ENCODE data around the gene CRABP1. TPM values are rescaled to one million over a fixed set of nuclear protein-coding genes. Genes with fewer than 3 reads are reported as not detected.

CRABP1 gene
- total RNA-seq, 1 experiment from 2014 or later, result 0.47 TPM

DNA sequence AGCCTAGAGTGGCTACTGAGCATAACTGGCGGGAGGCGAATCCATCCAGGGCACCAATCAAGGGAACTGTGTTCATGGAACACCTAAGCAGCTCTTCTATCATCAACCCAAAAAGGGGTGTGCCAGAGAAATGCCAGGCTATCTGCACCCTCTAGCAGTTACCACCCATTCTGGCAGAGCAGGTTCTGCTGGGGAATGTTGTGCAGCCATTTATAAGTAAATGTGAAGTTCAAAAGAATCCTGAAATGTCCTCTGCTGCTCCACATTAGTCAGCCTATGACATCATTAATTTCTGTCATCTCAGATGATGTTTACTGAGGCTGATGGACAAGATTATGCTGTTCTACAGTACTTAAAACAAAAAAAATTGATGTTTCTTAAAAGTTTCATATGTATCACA is 48.5 kb upstream of the CRABP1 start:
- no peak for TF ChIP-seq EZH2 (IDR thresholded peaks at IDR 0.05)
- TF ChIP-seq, protein P1, sequence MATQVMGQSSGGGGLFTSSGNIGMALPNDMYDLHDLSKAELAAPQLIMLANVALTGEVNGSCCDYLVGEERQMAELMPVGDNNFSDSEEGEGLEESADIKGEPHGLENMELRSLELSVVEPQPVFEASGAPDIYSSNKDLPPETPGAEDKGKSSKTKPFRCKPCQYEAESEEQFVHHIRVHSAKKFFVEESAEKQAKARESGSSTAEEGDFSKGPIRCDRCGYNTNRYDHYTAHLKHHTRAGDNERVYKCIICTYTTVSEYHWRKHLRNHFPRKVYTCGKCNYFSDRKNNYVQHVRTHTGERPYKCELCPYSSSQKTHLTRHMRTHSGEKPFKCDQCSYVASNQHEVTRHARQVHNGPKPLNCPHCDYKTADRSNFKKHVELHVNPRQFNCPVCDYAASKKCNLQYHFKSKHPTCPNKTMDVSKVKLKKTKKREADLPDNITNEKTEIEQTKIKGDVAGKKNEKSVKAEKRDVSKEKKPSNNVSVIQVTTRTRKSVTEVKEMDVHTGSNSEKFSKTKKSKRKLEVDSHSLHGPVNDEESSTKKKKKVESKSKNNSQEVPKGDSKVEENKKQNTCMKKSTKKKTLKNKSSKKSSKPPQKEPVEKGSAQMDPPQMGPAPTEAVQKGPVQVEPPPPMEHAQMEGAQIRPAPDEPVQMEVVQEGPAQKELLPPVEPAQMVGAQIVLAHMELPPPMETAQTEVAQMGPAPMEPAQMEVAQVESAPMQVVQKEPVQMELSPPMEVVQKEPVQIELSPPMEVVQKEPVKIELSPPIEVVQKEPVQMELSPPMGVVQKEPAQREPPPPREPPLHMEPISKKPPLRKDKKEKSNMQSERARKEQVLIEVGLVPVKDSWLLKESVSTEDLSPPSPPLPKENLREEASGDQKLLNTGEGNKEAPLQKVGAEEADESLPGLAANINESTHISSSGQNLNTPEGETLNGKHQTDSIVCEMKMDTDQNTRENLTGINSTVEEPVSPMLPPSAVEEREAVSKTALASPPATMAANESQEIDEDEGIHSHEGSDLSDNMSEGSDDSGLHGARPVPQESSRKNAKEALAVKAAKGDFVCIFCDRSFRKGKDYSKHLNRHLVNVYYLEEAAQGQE (IDR thresholded peaks at IDR 0.05; ENCODE audit: low read depth), result no peak
- BruUV-seq (replicated peaks), result no TSS peak
- Histone ChIP-seq H3K4me3 (replicated peaks in 1 of 2; ENCODE audit: low read depth in 1 of 2, low read length in 2 of 2) (no peak overlapping the region), H4K20me1 (ENCODE audit: insufficient read depth) (no peaks in the 10 kb centered on the region), H3K9me2 (ENCODE audit: insufficient read depth) (no peaks in the 10 kb centered on the region), H3K4me2 (ENCODE audit: low read length) (no peak overlapping the region), H3K79me2 (ENCODE audit: insufficient read depth, low read length) (peaks cover 18% of the 10 kb centered on the region), H3K27ac (ENCODE audit: low read depth, low read length) (no peak overlapping the region), H2AFZ (ENCODE audit: low read depth, low read length, poor library complexity, severe bottlenecking) (no peak overlapping the region), H3K27me3 (ENCODE audit: insufficient read depth, low read length) (no peaks in the 10 kb centered on the region), H3K4me1 (ENCODE audit: control insufficient read depth in 1 of 2, insufficient read depth in 2 of 2, low read length in 2 of 2) (no peaks in the 10 kb centered on the region), H3K9ac (ENCODE audit: low read length) (no peak overlapping the region), H3K9me3 (ENCODE audit: control insufficient read depth in 1 of 2, insufficient read depth in 1 of 2, low read depth in 1 of 2, low read length in 2 of 2) (no peaks in the 10 kb centered on the region), H3K36me3 (ENCODE audit: control insufficient read depth in 1 of 2, insufficient read depth in 2 of 2, low read length in 2 of 2) (peaks cover 15 to 18% of the 10 kb centered on the region in 2 experiments; a peak in 3 of 4 replicates)
- intact Hi-C loops (cut with micrococcal nuclease), result no loop called here
- DNase-seq (ENCODE audit: low read depth, low spot score), result no peak
- ChIA-PET RAD21 (ENCODE audit: low non-redundant PET in 1 of 2, low total read pairs in 2 of 2, uncharacterized antibody in 2 of 2, unreplicated experiment in 2 of 2) (no interaction called here), CTCF (interaction anchor here (1.1 kb wide), 1 partner anchor 8 kb away, joined by 3 read pairs; the partner anchor contains the start of gene SKIC8), POLR2A (no interaction called here)
- ATAC-seq, result no peak

DNA sequence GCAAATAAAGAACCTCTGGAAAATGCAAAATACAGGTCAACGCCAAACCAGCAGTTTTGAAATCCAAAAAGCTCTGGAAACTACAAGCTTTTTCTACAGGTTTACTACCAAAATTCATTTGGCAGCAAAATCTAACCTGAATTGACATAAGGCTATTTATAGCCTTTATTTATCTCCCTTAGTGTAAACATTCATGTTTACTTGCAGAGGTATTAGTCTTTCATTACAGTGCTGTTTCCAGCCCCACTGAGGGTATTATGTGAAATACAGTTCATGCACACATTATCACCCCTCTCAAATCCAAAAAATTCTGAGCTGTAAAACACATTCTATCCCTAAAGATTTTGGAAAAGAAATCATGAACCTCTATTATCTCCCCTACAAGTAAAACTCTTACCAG is 47.9 kb upstream of the CRABP1 start:
- H3K36me3 ChIP-seq (ENCODE audit: control insufficient read depth in 1 of 2, insufficient read depth in 2 of 2, low read length in 2 of 2), result peaks cover 15 to 18% of the 10 kb centered on the region in 2 experiments; a peak in 3 of 4 replicates
- no peak for ATAC-seq
- no peaks in the 10 kb centered on the region for H3K27me3 ChIP-seq (ENCODE audit: insufficient read depth, low read length)
- H3K9me3 ChIP-seq (ENCODE audit: control insufficient read depth in 1 of 2, insufficient read depth in 1 of 2, low read depth in 1 of 2, low read length in 2 of 2), result no peaks in the 10 kb centered on the region
- no peak overlapping the region for H2AFZ ChIP-seq (ENCODE audit: low read depth, low read length, poor library complexity, severe bottlenecking)
- no peak overlapping the region for H3K9ac ChIP-seq (ENCODE audit: low read length)
- no peaks in the 10 kb centered on the region for H3K4me1 ChIP-seq (ENCODE audit: control insufficient read depth in 1 of 2, insufficient read depth in 2 of 2, low read length in 2 of 2)
- BruUV-seq (replicated peaks), result no TSS peak
- ChIA-PET POLR2A (no interaction called here), RAD21 (ENCODE audit: low non-redundant PET in 1 of 2, low total read pairs in 2 of 2, uncharacterized antibody in 2 of 2, unreplicated experiment in 2 of 2) (no interaction called here), CTCF (no interaction called here)
- intact Hi-C loops (cut with micrococcal nuclease), result no loop called here
- no peaks in the 10 kb centered on the region for H4K20me1 ChIP-seq (ENCODE audit: insufficient read depth)
- TF ChIP-seq, protein P2, sequence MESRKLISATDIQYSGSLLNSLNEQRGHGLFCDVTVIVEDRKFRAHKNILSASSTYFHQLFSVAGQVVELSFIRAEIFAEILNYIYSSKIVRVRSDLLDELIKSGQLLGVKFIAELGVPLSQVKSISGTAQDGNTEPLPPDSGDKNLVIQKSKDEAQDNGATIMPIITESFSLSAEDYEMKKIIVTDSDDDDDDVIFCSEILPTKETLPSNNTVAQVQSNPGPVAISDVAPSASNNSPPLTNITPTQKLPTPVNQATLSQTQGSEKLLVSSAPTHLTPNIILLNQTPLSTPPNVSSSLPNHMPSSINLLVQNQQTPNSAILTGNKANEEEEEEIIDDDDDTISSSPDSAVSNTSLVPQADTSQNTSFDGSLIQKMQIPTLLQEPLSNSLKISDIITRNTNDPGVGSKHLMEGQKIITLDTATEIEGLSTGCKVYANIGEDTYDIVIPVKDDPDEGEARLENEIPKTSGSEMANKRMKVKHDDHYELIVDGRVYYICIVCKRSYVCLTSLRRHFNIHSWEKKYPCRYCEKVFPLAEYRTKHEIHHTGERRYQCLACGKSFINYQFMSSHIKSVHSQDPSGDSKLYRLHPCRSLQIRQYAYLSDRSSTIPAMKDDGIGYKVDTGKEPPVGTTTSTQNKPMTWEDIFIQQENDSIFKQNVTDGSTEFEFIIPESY (IDR thresholded peaks at IDR 0.05; ENCODE audit: extremely low read depth, insufficient replicate concordance, low read length), result no peak
- no peak overlapping the region for H3K4me2 ChIP-seq (ENCODE audit: low read length)
- no peak overlapping the region for H3K27ac ChIP-seq (ENCODE audit: low read depth, low read length)
- no peaks in the 10 kb centered on the region for H3K9me2 ChIP-seq (ENCODE audit: insufficient read depth)
- peaks cover 23% of the 10 kb centered on the region for H3K79me2 ChIP-seq (ENCODE audit: insufficient read depth, low read length)
- no peak for DNase-seq (ENCODE audit: low read depth, low spot score)
- H3K4me3 ChIP-seq (replicated peaks in 1 of 2; ENCODE audit: low read depth in 1 of 2, low read length in 2 of 2), result no peak overlapping the region

All from HCT116 (cell line).